Activated T-cell treated with anti-CD3 and anti-CD28 coated beads for 1 hour (primary cell): ENCODE measurements around the gene SLC9B1.
"Not testable (repeated sequence)": the region's sequence is repeated elsewhere in the genome, so short reads cannot be mapped to it uniquely, and the experiment has no call there.

ENCODE experiments used
- DNase-seq: peaks from one replicate; pipeline ENCODE4 v3.0.0-alpha.2; 2020; ENCODE audit warnings: low read depth

The SLC9B1 gene

DNA sequence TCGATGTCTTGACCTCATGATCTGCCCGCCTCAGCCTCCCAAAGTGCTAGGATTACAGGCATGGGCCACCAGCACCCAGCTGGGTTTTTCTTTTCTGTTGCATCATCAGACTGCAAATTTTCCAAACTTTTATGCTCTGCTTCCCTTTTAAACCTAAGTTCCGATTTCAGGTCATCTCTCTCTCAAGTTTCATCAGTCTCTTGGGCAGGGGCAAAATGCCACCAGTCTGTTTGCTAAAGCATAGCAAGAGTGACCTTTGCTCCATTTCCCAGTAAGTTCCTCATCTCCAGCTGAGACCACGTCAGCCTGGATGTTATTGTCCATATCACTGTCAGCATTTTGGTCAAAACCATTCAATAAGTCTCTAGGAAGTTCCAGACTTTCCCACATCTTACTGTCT lies 141.2 kb downstream of the SLC9B1 start:
- DNase-seq: not testable (repeated sequence)

DNA sequence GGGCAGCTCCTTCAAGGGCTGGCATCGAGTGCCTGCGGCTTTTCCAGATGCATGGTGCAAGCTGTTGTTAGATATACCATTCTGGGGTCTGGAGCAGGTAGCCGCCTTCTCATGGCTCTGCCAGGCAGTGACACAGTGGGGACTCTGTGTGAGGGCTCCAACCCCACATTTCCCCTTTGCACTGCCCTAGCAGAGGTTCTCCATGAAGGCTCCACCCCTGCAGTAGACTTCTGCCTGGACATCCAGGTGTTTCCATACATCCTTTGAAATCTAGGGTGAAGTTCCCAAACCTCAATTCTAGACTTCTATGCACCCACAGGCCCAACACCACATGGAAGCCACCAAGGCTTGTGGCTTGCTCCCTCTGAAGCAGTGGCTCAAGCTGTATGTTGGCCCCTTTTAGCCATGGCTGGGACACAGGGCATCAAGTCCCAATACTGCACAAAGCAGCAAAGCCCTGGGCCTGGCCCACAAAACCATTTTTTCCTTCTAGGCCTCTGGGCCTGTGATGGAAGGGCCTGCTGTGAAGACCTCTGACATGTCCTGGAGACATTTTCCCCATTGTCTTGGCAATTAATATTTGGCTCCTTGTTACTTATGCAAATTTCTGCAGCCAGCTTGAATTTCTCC lies 141.9 kb downstream of the SLC9B1 start:
- DNase-seq: not testable (repeated sequence)

GRCh38 chr4:102871772-102872171 lies 147.7 kb downstream of the SLC9B1 start:
- DNase-seq: no peak

GRCh38 chr4:102869569-102870197 lies 149.8 kb downstream of the SLC9B1 start:
- no peak for DNase-seq

- peak; percentile 77 for DNase-seq
These were observed 150.5 kb downstream of the SLC9B1 start, which contains the start of gene CISD2 for GRCh38 chr4:102868781-102869568. Gene CISD2, plus strand, starts transcription at chr4:102868992. Its CDS starts 93 bp downstream, at chr4:102869085.

- no peak for DNase-seq
These were observed 151.2 kb downstream of the SLC9B1 start for GRCh38 chr4:102868153-102868780.

DNA sequence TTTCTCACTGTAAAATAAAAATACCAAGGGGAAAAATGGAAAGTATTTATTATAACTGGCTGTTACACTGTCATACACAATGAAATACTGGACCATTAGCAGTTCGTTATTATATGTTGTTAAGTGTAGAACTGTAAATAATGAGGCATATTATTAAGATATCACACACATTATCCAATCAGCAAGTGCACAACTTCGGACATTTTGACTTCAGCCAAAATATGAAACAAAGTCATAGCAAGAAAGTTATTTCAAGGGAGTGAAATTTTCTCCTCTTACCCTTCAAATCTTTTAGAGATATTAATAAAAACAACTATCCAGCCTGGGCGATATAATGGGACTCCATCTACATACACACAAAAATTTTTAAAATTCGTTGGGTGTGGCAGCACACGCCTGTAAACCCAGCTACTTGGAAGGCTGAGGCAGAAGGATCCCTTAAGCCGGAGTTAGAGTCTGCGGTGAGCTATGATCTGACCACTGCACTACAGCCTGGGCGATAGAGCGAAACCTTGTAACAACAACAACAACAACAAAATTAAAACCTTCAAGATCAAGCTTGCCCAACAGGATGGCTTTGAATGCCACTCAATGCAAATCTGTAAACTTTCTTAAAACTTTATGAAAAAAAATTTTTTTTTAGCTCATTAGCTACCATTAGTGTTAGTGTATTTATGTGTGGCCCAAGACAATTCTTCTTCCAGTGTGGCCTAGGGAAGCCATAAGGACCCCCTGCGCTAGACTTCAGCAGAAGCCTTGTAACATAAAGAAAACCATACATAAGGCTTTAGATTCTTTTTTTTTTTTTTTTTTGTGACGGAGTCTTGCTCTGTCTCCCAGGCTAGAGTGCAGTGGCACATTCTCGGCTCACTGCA lies 152.0 kb downstream of the SLC9B1 start:
- no peak for DNase-seq

DNA sequence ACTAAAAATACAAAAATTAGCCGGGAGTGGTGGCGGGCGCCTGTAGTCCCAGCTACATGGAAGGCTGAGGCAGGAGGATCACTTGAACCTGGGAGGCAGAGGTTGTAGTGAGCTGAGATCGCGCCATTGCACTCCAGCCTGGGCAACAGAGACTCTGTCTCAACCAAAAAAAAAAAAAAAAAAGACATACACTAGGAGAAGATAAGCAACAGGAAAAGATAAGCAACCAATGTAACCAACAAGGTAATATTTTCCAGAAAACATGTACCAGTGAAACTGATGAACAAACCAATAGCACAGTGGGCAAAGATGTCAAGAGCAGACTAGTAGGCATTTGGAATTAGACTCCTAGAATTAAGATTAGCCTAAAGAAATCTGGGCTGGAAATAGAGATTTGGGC lies 154.2 kb downstream of the SLC9B1 start:
- DNase-seq: not testable (repeated sequence)

DNA sequence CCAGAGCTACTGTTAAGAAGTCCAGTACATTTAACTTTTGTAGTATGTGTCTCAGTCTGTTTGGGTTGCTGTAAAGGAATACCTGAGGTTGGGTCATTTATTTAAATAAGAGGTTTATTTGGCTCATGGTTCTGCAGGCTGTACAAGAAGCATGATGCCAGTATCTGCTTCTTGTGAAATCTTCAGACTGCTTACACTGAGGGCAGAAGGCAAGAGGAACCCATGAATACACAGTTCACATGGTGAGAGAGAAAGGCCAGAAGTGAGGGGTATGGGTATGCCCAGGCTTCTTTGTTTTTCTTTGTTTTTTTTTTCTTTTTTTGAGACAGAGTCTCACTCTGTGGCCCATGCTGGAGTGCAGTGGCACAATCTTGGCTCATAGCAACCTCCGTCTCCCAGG lies 156.8 kb downstream of the SLC9B1 start:
- DNase-seq: no peak

- DNase-seq: no peak
These were observed 157.5 kb downstream of the SLC9B1 start for GRCh38 chr4:102862016-102862415.

DNA sequence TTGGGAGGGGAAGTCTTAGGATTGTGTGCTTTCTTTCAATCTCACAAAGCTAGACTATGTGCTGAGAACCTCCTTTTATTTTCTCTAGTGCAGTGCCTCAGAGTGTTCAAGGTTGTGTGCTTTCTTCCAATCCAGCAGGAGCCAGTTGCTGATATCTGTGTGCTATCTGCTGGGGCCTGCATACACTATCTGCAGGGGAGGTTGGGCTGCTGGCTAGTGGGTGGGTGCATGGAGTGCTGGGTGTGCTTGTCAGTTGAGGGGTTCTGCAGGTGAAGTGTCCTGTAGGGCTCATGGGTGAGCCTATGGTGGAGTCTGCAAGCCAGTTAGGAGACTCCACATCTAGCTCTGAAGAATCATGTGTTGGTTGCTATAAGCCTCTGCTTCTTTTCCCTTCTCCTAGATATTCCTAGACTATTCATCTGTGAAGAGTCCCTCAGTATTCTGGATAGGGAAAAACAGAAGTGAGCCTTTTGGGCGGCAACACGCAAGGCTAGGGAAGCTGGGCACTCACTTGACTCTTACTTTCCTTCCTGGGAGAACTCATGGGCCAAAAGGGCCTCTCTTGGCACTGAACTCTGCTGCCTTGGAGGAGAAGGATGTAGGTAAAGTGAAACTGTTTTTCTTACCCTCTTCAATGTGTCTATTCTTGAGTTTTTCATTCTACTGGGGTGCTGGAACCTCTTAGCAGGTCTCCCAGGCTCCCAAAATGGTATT lies 158.7 kb downstream of the SLC9B1 start:
- DNase-seq: no peak

DNA sequence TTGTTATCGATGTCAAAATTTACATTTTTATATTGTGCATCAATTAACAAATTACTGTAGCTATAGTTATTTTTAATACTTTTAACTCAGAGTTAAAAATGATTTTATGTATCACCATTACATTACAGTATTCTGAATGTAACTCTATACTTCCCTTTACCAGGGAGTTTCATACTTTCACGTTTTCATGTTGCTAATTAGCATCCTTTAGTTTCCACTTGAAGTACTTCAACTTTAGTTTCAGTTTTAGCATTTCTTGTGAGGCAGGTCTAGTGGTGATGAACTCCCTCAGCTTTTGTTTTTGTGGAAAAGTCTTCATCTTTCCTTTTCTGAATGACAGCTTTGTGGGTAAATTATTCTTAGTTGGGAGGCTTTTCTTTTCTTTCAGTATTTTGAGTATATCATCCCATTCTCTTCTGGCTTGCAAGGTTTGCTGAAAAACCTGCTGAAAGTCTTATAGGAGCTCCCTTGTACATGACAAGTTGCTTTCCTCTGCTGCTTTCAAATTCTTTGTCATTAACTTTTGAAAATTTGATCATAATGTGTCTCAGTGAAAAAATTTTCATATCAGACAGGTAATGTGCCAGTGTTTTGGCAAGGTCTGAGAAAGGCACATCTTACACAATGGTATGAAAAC lies 160.6 kb downstream of the SLC9B1 start:
- no peak for DNase-seq
